Measurements from ENCODE around the gene RAD51B.

The RAD51B gene

DNA sequence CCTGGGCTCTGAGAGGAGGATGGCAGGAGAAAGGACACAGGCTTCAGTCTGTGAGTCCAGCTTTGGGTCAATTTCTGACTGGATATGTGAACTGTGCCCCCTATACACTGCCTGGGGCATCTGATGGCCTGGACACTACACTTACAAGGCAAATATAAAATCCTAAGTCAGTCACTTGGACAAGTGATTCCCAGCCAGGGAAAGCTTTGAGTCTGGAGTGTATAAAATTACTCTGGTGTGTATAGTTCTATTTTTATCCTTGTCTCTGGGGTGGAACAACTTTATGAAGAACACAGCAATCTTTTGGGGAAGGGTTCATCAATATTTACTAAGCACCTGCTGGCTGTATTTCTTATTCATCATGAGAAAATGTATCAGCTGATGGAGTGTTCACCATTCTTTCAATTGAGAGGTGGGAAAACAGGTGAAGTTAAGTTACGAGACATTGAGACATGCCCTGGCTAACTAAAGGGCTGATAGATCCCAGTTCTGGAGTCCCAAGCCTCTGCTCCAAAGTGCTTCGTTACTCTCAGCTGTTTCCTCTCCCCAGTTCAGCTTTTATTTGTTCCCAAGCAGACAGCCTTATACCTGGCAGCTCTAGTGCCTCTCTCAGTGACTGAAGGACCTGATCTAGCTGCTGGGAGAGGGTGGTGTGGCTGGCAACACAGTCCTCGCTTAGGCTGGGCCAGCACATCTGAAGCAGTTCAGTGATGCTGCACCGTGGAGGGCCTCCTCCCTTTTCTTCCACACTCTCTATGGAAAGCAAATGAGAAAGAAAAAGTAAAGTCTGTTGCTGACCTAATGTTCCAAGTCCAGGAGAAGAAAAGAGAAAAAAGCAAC lies 34.1 kb upstream of the RAD51B start:
- DNase-seq (ENCODE audit: insufficient read length, low spot score) (no peak), FAIRE-seq (no peak)
- TF ChIP-seq, protein P1, sequence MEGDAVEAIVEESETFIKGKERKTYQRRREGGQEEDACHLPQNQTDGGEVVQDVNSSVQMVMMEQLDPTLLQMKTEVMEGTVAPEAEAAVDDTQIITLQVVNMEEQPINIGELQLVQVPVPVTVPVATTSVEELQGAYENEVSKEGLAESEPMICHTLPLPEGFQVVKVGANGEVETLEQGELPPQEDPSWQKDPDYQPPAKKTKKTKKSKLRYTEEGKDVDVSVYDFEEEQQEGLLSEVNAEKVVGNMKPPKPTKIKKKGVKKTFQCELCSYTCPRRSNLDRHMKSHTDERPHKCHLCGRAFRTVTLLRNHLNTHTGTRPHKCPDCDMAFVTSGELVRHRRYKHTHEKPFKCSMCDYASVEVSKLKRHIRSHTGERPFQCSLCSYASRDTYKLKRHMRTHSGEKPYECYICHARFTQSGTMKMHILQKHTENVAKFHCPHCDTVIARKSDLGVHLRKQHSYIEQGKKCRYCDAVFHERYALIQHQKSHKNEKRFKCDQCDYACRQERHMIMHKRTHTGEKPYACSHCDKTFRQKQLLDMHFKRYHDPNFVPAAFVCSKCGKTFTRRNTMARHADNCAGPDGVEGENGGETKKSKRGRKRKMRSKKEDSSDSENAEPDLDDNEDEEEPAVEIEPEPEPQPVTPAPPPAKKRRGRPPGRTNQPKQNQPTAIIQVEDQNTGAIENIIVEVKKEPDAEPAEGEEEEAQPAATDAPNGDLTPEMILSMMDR (IDR thresholded peaks at IDR 0.05; ENCODE audit: insufficient read depth, missing control alignments): no peak

DNA sequence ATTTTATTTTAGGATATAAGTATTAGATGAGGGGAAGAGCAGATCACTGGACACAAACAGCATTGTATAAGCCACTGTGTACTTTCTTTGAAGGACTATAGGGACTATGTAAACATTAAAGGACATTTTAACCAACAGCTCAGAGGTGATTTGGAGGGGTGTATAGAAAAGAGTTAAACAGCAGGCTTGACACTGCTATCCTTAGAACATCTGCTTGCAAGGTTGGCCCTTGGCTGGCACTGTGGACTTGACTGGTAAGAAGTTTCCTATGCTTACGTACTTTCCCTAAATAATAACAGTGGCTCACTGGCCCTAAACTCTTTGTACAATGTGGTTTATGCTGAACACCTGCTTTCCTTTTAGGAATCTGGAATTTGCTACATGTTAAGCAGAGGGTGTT lies 31.9 kb upstream of the RAD51B start:
- no peak for FAIRE-seq
- DNase-seq (ENCODE audit: insufficient read length, low spot score): no peak
- TF ChIP-seq, protein P1 (IDR thresholded peaks at IDR 0.05; ENCODE audit: insufficient read depth, missing control alignments): no peak

DNA sequence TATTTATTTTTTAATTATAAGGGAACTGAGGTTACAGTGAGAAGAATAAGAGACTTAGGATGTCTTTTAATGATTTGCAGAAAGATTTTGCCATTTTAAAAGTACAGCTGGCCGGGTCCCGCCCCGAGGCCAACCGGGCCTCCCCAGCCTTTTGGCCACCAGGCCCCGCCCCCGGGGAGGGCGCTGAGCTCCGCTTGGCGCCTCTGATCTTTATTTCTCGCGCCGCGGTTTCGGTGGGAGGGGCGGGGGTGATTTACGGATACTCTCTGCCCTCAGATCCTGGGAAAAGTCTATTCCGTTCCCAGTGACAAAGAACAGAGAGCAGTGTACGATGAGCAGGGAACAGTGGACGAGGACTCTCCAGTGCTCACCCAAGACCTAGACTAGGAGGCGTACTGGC lies 20.8 kb upstream of the RAD51B start:
- DNase-seq (ENCODE audit: insufficient read length, low spot score) (no peak), FAIRE-seq (no peak)
- TF ChIP-seq, protein P1 (IDR thresholded peaks at IDR 0.05; ENCODE audit: insufficient read depth, missing control alignments): no peak

DNA sequence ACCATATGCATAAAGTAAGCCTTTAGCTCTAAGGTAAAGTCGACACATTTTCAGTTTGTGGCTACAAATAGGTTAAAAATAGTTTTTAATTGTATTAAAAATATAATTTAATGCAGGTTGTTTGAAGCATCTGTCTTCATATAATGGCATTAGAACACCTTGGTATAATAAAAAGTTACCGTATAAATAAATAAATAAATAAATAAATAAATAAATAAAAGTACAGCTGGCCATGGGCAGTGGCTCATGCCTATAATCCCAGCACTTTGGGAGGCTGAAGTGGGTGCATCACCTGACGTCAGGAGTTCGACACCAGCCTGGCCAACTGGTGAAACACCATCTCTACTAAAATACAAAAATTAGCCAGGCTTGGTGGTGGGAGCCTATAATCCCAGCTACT lies 18.8 kb upstream of the RAD51B start:
- no peak for FAIRE-seq
- TF ChIP-seq, protein P1 (IDR thresholded peaks at IDR 0.05; ENCODE audit: insufficient read depth, missing control alignments): no peak
- DNase-seq (ENCODE audit: insufficient read length, low spot score): no peak

DNA sequence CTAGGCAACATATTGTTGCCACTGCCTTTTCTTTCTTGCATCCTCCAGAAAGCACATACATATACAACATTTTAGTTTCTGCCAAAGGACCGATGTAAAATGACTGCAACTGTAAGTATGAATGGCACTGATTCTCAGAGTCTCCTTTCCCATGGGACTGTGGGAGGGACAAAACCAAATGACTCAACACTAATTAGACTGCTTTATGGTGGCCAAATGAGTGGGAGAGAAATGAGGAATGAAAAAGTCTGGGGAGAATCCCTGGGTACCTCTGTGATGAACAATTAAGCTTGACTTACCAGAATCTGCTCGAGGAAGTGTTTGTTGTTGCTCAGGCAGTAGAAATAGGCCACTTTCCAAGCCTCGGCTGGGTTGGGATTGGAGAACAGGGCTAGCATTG lies 13.3 kb upstream of the RAD51B start:
- no peak for FAIRE-seq
- TF ChIP-seq, protein P1 (IDR thresholded peaks at IDR 0.05; ENCODE audit: insufficient read depth, missing control alignments): no peak
- DNase-seq (ENCODE audit: insufficient read length, low spot score): no peak

DNA sequence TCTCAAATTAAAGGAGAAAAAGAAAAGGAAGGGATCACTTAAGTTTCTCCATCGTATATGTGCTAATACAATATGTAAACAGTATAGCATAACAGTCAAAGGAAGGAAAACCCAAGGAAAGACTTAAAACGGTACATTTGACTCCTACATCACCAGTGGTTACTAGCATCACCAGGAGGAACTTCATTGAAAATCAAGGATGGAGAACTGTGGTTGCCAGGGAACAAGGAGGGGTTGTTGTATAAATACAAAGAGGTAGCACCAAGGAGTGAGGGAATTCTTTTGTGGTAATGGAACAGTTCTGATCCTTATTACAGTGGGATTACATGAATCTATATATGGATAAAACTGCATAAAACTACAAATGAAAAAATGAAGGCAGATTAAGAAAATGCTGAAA lies 4.8 kb upstream of the RAD51B start:
- FAIRE-seq (no peak), DNase-seq (ENCODE audit: insufficient read length, low spot score) (no peak)
- TF ChIP-seq, protein P1 (IDR thresholded peaks at IDR 0.05; ENCODE audit: insufficient read depth, missing control alignments): no peak

DNA sequence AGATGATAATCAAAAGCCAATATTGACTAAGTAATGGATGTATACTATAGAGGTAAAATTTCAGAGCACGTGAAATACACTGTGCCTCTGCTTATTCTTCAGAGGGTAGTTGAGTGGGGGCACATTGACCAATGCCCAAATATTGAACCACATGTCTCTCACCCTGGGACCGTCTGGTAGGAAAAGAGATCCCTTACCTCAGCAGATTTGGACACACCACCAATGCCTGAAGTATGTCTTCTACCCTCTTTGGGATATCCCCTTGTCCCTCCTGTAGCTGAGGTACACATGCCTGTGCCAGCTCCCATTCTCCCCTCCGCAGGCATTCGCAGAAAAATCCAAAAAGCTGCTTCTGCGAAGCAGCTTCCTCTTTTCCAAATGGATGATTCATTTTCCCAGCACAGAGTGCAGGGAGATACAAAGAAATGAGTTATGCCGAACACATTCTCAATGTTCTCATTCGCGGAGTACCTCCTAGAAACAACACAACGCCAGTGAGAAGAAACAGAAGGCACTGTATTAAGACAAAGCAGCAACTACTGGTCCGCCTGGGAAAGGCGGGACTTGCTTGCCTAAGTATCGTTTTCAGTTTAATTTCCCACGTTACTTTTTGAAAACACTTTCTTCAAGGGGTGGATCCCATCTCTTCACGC lies 3.9 kb upstream of the RAD51B start:
- DNase-seq (ENCODE audit: insufficient read length, low spot score): no peak
- FAIRE-seq: no peak
- TF ChIP-seq, protein P1 (IDR thresholded peaks at IDR 0.05; ENCODE audit: insufficient read depth, missing control alignments): no peak
